HG03565 (cell line): Measurements from ENCODE around the gene PCDHGC4.

Experiments
- ATAC-seq: cut with Tn5 transposase; IDR thresholded peaks from one replicate; pipeline ENCODE4 v1.9.1; 2021; ENCODE audit warnings: mild to moderate bottlenecking, moderate library complexity; ENCODE audit not compliant: unreplicated experiment

PCDHGC4 gene

DNA sequence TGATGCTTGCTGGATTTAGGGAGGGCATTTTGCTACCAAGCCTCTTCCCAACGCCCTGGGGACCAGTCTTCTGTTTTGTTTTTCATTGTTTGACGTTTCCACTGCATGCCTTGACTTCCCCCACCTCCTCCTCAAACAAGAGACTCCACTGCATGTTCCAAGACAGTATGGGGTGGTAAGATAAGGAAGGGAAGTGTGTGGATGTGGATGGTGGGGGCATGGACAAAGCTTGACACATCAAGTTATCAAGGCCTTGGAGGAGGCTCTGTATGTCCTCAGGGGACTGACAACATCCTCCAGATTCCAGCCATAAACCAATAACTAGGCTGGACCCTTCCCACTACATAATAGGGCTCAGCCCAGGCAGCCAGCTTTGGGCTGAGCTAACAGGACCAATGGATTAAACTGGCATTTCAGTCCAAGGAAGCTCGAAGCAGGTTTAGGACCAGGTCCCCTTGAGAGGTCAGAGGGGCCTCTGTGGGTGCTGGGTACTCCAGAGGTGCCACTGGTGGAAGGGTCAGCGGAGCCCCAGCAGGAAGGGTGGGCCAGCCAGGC lies 27.0 kb downstream of the PCDHGC4 start:
- ATAC-seq = no peak

DNA sequence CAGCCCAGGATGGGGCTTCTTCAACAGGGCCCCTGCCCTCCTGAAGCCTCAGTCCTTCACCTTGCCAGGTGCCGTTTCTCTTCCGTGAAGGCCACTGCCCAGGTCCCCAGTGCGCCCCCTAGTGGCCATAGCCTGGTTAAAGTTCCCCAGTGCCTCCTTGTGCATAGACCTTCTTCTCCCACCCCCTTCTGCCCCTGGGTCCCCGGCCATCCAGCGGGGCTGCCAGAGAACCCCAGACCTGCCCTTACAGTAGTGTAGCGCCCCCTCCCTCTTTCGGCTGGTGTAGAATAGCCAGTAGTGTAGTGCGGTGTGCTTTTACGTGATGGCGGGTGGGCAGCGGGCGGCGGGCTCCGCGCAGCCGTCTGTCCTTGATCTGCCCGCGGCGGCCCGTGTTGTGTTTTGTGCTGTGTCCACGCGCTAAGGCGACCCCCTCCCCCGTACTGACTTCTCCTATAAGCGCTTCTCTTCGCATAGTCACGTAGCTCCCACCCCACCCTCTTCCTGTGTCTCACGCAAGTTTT lies 27.6 kb downstream of the PCDHGC4 start:
- no peak for ATAC-seq

DNA sequence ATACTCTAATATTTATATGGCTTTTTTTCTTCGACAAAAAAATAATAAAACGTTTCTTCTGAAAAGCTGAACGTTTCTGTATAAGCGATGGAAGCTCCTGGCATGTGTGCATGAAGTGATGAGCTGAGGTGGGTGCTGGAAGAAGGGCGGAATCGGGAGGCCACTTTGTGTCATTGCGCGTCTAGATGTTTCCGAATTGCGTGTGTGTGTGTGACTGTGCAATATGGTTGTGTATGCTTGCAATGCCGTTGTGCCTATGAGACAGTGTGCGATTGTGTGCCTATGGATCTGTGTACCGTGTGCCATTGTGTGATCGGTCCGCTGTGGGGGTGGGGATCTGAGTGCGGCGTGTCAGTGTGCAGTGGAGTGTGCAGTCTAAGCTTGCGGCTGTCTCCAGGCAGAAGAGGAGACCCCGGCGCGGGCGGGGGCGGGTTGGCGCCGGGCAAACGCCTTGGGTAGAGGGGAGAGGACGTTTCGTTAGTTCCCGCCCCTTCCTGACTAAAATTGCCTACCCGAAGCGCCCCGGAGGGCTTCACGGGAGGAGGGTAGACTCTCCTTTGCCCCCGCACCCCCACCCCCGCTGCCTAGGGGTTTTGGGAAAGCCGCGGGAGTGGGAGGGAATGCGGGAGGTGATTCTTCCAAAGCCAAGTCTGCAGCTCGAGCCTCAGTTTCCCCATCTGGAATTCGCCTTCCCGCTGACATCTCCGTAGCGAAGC lies 28.2 kb downstream of the PCDHGC4 start:
- no peak for ATAC-seq

DNA sequence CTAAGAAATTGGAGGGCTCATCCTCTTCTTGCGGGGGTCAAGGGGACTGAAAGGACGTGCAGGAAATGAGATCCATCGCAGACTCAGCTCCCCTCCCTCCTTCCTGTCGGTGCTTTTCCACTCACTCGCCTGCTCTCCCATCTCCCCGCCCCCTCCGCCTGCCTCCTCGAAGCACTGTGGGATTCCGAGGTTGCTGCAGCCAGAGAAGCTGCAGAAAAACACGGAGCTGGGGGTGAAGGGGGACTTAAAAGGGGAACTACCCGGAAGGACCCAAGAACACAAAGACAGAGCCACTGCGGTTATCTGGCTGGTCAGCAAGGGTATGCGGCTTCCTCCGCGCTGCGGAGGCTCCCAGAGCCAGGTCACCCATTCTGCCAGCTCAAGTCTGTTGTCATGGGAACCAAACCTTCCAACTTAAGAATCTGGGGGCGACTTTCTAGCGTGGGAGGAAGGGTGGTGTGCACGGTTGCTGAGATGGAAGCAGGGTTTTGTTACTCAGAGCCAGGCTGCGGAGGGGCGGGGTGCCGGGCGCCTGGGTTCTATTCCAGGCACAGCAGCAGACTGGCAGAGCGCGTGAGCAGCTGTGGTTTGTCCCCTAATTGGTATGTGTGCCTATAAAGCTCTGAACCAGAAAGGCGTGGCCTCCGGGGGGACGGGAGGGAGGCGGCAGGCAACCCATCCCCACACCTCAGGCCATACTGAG lies 28.9 kb downstream of the PCDHGC4 start:
- ATAC-seq = peak; percentile 30

DNA sequence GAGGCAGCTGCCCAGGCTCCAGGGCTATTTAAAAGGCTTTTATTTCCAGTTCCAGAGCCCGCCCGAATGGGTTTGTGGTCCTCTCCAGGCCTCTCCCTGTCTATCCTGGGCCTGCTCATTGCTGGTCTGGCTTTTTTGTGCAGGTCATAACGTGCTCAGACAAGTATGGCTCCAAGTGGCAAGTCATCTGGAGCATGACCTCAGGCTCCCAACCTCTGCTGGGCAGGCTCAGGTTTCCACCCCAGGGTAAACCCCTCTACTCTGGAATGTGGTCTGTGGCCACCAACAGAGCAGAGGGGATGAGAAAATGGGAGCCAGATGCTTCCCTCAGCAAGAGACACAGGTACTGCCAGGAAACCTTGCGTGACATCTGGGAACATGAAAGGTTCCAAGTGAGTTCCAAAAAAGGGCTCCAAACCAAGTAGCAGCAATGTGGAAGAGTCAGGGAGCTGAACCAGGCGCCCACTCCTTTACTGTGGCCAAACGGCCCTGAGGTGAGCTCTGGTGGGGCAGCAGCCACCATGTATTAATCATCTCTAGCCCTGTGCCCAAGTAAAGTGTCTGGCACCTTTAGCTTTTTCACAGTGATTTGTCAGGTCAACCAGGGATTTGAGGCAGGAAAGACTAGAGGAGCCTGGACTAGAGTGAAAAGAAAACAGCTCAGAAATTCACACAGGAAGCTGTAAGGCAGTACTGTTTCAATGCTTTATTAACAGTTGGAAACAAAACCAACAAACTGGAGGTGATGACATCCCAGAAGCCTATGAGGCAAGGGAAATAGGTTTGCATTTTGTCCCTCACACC lies 29.7 kb downstream of the PCDHGC4 start:
- ATAC-seq = peak; percentile 14

DNA sequence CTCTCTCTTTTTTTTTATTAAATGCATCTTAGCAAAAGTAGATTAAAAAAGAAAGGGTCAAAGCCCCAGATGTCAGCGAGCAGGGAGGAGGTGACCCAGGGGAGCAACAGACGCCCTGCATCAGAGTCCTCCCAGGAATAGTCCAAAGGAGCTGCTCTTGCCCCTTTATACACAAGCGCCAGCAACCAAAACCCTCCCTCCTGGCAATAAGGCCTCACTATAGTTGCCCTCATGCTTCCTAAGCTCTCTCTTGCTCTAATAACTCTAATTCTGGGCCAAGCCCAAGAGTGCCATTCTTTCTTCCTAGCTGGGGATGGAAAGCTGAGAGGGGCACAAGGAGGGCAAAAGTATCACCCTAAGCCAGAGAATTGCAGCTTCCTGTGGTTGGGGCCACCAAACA lies 30.3 kb downstream of the PCDHGC4 start:
- no peak for ATAC-seq

DNA sequence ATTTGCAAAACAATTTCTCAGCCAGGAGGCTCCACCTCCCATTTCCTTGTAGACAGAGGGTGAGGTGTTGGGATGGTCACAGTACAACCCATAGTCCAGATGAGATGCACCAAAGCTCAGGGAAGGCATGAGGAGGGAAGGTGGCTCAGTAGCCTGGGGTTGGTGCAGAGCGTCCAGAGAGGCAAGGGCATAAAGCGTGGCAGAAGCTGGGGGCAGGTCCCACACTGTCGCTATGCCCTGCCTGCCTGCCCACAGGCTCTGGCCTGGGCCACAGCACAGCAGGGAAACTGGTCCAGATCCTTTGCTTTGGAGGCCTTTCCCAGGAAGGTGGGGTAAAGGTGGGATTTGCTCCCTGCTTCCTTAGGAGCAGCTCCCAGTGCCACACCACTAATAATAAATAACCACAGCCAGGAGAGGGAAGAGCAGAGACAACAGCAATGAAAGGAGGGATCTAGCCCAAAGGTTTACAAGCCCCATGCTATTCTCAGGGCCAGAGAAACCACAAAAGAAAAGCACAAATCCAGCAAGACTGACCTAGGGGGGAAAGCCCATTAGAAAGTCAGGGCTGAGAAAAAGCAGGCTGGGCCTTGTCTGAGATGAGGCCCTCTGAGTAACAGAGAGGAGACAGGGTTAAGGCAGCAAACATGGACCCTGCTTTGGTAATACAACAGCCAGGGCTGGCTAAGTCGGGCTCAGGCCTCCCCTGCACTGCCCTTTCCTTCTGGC lies 31.3 kb downstream of the PCDHGC4 start:
- no peak for ATAC-seq

DNA sequence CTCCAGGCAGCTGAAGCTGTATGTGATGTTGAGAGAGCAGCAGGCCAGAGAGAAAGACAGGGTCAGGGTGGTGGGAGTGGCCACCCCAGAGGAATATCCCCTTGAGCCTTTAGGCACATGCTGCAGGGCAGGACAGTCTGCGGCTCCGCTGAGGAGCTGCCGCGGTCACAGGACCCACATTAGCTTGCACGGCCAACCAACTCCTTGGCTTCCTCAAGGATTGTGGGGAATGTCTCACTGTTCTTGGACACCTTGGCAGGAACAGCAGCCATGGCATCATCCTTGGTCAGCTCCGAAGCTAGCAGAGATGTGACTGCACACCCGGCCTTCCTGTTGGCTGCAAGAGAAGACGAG lies 31.8 kb downstream of the PCDHGC4 start:
- ATAC-seq = no peak

DNA sequence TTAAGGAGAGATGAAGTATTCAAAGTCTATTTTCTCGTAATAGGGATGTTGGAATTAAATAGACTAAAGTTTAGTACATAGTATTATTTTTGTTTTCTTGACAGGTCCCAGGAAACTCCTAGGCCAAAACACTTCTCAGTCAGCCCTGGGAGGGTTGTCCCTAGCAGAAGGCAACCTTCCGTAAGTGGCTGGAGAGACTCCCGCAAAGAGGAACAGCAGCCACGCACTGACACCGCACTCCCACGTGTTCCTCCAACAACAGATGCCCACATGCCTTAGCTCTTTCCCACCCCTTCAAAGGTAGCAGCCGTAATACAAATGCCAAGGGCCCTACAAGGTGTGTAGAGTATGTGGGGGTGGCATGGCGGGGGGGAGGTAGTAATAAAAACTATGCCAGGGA lies 32.5 kb downstream of the PCDHGC4 start:
- no peak for ATAC-seq

DNA sequence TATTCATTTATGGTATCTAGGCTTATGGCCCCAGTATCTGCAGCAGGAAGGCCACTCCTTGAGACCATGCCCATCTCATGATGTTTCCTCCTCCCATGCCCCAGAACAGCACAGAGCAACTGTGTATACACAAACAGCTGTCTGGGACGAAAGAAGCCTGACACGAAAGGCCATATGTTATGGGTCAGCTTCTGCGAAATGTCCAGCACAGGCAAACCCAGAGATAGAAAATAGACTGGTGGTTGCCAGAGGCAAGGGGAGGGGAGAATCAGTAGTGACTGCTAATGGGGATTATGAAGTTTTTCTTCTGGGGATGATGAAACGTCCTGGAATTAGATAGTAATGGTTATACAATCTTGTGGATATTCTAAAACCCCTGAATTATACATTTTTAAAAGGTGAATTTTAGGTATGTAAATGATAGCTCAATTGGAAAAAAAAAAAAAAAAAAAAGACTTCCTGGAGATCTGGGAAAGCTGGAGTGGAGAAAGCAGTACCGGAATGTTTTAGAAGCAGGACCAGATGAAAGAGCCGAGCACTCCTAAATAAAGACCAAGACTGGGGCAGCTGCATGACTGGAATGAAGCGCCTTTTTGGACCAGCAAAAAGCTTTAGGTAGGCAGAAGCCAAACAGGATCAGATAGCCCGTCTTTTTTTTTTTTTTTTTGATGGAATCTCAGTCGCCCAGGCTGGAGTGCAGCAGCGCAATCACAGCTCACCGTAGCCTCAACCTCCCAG lies 33.2 kb downstream of the PCDHGC4 start:
- no peak for ATAC-seq

DNA sequence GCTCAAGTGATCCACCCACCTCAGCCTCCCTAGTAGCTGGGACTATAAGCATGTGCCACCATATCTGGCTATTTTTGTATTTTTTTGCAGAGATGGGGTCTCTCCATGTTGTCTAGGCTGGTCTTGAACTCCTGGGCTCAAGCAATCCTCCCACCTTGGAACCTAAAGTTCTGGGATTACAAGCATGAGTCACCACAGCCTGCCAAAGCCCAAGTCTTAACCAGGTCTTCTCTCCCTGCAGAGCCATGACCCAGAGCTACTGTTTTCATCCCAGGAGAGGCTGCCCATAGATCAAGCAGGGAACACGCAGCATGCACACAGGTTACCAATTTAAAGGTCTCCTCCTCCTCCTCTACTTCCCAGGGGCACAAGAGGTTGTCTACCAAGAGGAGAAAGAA lies 33.8 kb downstream of the PCDHGC4 start:
- no peak for ATAC-seq

DNA sequence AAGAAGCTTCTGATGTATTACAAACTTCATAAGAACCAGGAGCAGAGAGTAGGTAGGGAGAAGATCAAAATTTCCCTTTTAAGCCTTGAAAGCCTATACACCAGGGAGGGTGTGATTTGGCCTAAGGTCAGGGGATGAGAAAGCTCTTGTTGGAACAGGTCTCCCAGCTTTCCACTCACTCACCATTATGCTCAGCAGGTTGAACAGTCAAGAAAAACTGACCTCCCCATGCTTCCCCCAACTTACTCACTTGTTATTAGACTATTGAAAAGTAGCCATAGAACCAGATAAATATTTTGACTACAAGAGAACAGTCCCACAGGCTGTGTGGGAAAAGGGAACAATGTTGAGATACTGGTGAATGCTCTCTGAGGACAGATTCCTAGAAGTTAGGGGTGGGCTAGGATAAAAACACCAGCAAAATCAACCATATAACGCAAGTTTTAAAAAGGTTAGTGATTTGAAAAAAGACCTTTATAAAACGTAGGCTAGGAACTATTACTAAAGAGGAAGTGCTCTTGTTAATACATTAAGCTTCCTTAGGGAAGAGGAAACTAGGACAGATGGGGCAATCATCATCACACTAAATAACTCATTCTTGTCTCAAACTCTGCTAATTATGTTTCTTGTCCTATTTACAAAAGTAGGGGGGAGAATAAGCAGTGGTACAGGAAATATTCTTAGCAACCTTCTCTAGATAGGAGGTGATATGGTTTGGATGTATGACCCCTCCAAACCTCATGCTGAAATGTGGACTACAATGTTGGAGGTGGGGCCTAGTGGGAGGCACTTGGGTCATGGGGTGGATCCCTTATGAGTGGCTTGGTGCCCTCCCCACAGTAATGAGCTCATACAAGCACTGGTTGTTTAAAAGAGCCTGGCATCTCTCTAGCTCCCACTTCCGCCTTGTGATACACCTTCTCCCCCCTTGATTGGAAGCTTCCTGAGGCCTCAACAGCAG lies 35.1 kb downstream of the PCDHGC4 start:
- ATAC-seq = no peak

DNA sequence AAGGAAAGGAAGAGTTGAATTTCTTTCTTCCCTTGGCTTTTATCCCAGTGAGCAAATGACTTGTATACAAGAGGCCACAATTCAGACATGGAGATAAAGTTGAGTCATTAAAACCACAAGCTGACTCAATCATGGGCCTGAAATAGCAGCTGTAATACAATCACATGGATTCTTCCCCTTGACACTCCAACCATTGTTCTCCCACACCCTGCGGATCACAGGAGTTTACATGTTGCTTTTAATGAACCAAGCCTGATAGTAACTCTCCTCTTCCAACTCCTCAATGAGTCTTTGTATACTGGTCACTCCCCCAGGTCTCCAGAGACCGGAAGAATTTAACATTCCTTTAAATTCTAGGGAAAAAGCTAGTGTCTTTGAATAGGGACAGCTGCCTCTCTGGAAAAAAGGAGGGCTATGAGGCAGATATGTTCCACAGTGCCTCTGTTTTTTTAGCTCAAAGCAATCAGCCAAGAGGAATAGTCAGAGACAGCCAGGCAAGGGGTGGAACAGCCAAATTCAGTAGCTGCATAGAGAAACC lies 36.5 kb downstream of the PCDHGC4 start:
- no peak for ATAC-seq

DNA sequence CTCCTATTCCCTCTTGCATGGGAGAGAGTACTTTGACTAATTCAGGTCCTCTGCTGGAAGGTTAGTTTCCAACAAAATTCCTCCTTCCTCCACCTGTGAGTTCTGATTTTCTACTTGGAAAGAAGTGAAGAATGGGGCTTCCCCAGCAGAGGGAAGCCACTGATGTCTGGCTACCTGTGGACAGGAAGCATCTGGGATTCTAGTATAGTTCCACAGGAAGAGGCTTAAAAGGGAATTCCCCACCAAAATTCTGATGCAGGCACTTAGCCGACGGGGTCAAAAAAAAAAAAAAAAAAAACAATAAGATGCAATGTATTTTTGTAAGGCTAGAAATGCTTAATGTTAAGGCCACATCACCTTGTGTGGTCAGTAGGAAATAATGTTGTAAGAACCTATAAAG lies 37.5 kb downstream of the PCDHGC4 start:
- ATAC-seq = no peak

DNA sequence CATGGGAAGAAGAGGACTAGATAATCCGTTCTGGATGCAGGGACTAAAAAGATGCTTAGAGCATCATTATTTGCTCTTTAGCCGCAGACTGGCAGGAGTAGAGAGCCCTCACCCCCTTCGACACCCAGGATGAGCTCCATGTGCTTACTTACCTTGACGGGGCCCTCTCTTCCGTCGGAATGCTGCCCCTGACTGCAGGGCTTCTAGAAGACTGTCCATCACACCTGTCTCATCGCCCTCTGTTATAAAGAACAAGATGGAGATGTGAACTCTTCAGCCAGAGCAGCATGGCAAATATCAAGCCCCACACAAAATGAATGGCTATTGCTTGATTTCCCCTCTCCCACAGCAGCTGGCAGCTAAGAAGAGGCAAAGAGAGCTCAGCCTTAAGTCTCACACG lies 39.2 kb downstream of the PCDHGC4 start:
- ATAC-seq = no peak

DNA sequence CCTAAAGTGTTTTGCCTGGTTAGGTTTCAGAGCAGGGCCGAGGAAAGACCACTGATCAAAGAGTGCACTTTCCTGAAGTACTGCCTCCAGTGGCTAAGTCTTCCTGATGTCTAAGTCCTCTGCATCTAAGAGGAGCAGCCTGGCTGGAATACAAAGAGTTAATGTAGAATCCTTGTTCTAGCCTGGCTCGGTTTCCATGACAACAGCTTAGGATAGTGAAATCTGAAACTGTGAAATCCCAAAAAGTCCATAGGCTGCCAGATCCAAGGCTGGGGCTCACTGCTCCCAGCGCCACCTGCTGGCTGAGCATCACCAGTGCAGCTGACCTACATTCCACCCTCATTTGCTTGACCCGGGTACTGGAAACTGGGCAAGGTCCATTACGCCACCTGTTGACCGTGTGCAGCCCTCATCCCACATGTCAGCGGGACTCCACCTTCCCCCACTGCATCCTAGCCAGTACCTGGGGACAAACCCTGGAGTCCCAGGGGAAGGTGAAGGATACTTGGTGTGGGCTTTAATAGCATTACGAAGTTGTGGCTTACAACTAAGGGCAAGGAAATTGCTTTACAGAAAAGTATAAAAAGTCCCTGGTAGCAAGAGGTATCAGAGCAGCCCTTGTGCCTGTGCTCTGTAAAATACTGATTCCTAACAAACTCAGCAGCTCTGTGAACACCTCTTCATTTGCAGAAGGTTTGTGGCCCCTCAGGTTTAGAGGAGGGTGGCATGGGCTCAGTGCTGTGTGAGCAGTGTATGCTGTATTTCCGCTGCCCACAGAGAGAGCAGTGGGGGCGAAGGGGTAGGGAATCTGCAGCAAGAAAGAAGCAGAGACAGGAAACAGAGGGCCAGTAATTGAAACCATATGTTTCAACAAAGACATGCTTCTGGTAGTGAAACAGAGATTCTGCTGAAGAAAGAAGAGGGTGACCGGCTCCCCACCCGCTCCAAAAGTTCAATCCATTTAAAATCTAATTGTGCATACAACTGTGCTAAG lies 40.1 kb downstream of the PCDHGC4 start:
- peak; percentile 63 for ATAC-seq

DNA sequence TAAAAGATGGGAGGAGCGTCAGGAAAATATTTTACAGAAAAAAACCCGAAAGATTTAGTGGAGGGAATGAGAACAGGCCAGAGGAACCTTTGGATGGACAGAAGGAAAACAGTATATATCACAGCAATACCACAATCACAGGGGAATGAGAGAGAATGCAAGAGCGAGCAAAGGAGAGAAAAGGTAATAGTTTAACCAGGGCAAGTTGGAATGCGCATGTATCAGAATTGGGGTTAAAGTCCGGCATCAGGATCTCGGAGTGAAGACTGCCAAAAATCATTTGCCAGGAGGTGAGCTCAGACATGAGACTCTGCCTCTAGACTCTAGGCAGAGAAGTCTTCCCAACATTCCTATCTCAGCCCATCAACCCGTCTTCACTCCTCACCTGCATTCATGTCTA lies 40.8 kb downstream of the PCDHGC4 start:
- ATAC-seq = no peak
